HEK293T (cell line): ENCODE results near the gene SLC37A1.

ENCODE experiments used
- CTCF ChIA-PET: fragments of 350-600 bp; formaldehyde crosslinking; extraction: SDS; loops from one replicate; lab custom pipeline; 2021; ENCODE audit warnings: antibody characterized with exemption, inconsistent platforms; lab: Yijun Ruan, JAX
- POLR2A ChIA-PET: fragments of 350-600 bp; formaldehyde crosslinking; extraction: SDS; loops from one replicate; lab custom pipeline; 2020; ENCODE audit warnings: antibody characterized with exemption, inconsistent platforms; lab: Yijun Ruan, JAX
- DNase-seq: peaks from one replicate; pipeline ENCODE4 v3.0.0; 2012; ENCODE audit warnings: mixed read lengths; ENCODE audit errors: extremely low spot score
- ARNT ChIP-seq: fragments of 450-650 bp; IDR thresholded peaks from 2 replicates; pipeline ENCODE4 v1.6.1; 2017; ENCODE audit warnings: mild to moderate bottlenecking
- BHLHE40 ChIP-seq: fragments of 450-650 bp; IDR thresholded peaks from 2 replicates; pipeline ENCODE4 v1.6.1; 2016; ENCODE audit warnings: mild to moderate bottlenecking, moderate library complexity, borderline replicate concordance
- CTBP1 ChIP-seq: fragments of 450-650 bp; IDR thresholded peaks from 2 replicates; pipeline ENCODE4 v1.6.1; 2016; ENCODE audit warnings: borderline replicate concordance
- ELF4 ChIP-seq: fragments of 450-650 bp; IDR thresholded peaks from 2 replicates; pipeline ENCODE4 v1.6.1; 2017; ENCODE audit warnings: antibody characterized with exemption
- FOXA1 ChIP-seq: fragments of 450-650 bp; IDR thresholded peaks from 2 replicates; pipeline ENCODE4 v1.6.1; 2016; ENCODE audit warnings: mild to moderate bottlenecking
- FOXK2 ChIP-seq: fragments of 450-650 bp; IDR thresholded peaks from 2 replicates; pipeline ENCODE4 v1.6.1; 2016; ENCODE audit warnings: mild to moderate bottlenecking
- FOXM1 ChIP-seq: fragments of 450-650 bp; IDR thresholded peaks from 2 replicates; pipeline ENCODE4 v1.6.1; 2017; ENCODE audit warnings: mild to moderate bottlenecking, borderline replicate concordance
- HDGF ChIP-seq: fragments of 450-650 bp; IDR thresholded peaks from 2 replicates; pipeline ENCODE4 v1.6.1; 2017; ENCODE audit warnings: antibody characterized with exemption, borderline replicate concordance
- L3MBTL2 ChIP-seq: fragments of 450-650 bp; conservative IDR thresholded peaks from 2 replicates; pipeline ENCODE4 v1.6.1; 2016; ENCODE audit warnings: mild to moderate bottlenecking
- LEF1 ChIP-seq: fragments of 450-650 bp; IDR thresholded peaks from 2 replicates; pipeline ENCODE4 v1.6.1; 2017; ENCODE audit warnings: mild to moderate bottlenecking, borderline replicate concordance
- NFRKB ChIP-seq: fragments of 450-650 bp; IDR thresholded peaks from 2 replicates; pipeline ENCODE4 v1.6.1; 2016; ENCODE audit warnings: mild to moderate bottlenecking, moderate library complexity
- PKNOX1 ChIP-seq: fragments of 450-650 bp; IDR thresholded peaks from 2 replicates; pipeline ENCODE4 v1.6.1; 2016
- SP1 ChIP-seq: fragments of 450-650 bp; IDR thresholded peaks from 2 replicates; pipeline ENCODE4 v1.6.1; 2017
- SUZ12 ChIP-seq: fragments of 450-650 bp; IDR thresholded peaks from 2 replicates; pipeline ENCODE4 v1.6.1; 2016; ENCODE audit warnings: mild to moderate bottlenecking
- TARDBP ChIP-seq: fragments of 450-650 bp; IDR thresholded peaks from 2 replicates; pipeline ENCODE4 v1.6.1; 2016
- ZNF384 ChIP-seq: fragments of 450-650 bp; IDR thresholded peaks from 2 replicates; pipeline ENCODE4 v1.6.1; 2016

Gene SLC37A1

GRCh38 chr21:42521384-42521783, 7.7 kb downstream of the SLC37A1 start:
- TF ChIP-seq SUZ12 (no peak), FOXK2 (no peak), ZNF384 (no peak), PKNOX1 (no peak), HDGF (no peak), ARNT (no peak), LEF1 (no peak), BHLHE40 (no peak), FOXM1 (no peak), NFRKB (no peak), L3MBTL2 (no peak)
- ChIA-PET POLR2A (no interaction called here), CTCF (no interaction called here)
- no peak for DNase-seq

- CTCF ChIA-PET: no interaction called here
Observed at GRCh38 chr21:42521805-42522204, 8.2 kb downstream of the SLC37A1 start.

GRCh38 chr21:42522271-42522670, 8.6 kb downstream of the SLC37A1 start:
- POLR2A ChIA-PET: no interaction called here

More at GRCh38 chr21:42521805-42522204, 8.2 kb downstream of the SLC37A1 start:
- POLR2A ChIA-PET: no interaction called here
- no peak for DNase-seq
- TF ChIP-seq ELF4 (no peak), FOXA1 (no peak), FOXM1 (no peak), LEF1 (no peak), ARNT (no peak), SUZ12 (no peak), ZNF384 (no peak), HDGF (no peak), CTBP1 (no peak), PKNOX1 (no peak), L3MBTL2 (no peak), SP1 (no peak)

GRCh38 chr21:42522771-42523170, 9.1 kb downstream of the SLC37A1 start:
- ChIA-PET CTCF (no interaction called here), POLR2A (no interaction called here)
- DNase-seq: no peak
- TF ChIP-seq ZNF384 (no peak), ARNT (no peak), FOXM1 (no peak), LEF1 (no peak), SUZ12 (no peak), FOXK2 (no peak), PKNOX1 (no peak), SP1 (no peak), TARDBP (no peak), ELF4 (no peak)

More at GRCh38 chr21:42522271-42522670, 8.6 kb downstream of the SLC37A1 start:
- TF ChIP-seq TARDBP: no peak
- no peak for TF ChIP-seq FOXM1
- TF ChIP-seq SP1: no peak
- CTCF ChIA-PET: no interaction called here
- DNase-seq: no peak

- no peak for DNase-seq
- no peak for TF ChIP-seq ARNT
- CTCF ChIA-PET: no interaction called here
- POLR2A ChIA-PET: interaction anchor here (1.0 kb wide), 1 partner anchor 11 kb away, joined by 3 read pairs; no protein-coding TSS in a partner anchor
Observed at GRCh38 chr21:42523211-42523610, 9.6 kb downstream of the SLC37A1 start.

- DNase-seq: no peak
- POLR2A ChIA-PET: interaction anchor here (1.0 kb wide), 1 partner anchor 11 kb away, joined by 3 read pairs; no protein-coding TSS in a partner anchor
- CTCF ChIA-PET: no interaction called here
- TF ChIP-seq FOXK2: no peak
Observed at GRCh38 chr21:42523941-42524340, 10.3 kb downstream of the SLC37A1 start.

- no peak for DNase-seq
- TF ChIP-seq SUZ12: no peak
- no peak for TF ChIP-seq ARNT
- no peak for TF ChIP-seq L3MBTL2
- no peak for TF ChIP-seq BHLHE40
- TF ChIP-seq LEF1: no peak
- TF ChIP-seq NFRKB: no peak
- TF ChIP-seq SP1: no peak
- ChIA-PET POLR2A (interaction anchor here (1.0 kb wide), 1 partner anchor 12 kb away, joined by 3 read pairs; no protein-coding TSS in a partner anchor), CTCF (no interaction called here)
Observed at GRCh38 chr21:42524341-42525028, 10.8 kb downstream of the SLC37A1 start.
